Esophagus muscularis mucosa (tissue), 3 donors: ENCODE results near the gene JPH4.

ENCODE experiments used
- CTCF ChIP-seq, 3 experiments: fragments of 200-600 bp in 2 of 3; fragments of 450-650 bp in 1 of 3; sonication (generic) in 2 of 3; IDR thresholded peaks; one replicate each; pipeline ENCODE4 v1.5.1; 2017 to 2019; ENCODE audit warnings: antibody characterized with exemption in 3 of 3, mild to moderate bottlenecking in 2 of 3, moderate library complexity in 1 of 3
- EP300 ChIP-seq: sonication (generic); formaldehyde crosslinking; IDR thresholded peaks from one replicate; pipeline ENCODE4 v1.6.1; 2017; ENCODE audit warnings: antibody characterized with exemption

GRCh38 chr14:23562822-23563472, 15.6 kb downstream of the JPH4 start:
- TF ChIP-seq CTCF (IDR thresholded peaks at IDR 0.05): peak; percentile 87 to 98 (median 89)
- no peak for TF ChIP-seq EP300
